Activated CD4-positive, CD25-positive, alpha-beta regulatory T cell (primary cell): ENCODE measurements around the gene HSD17B3.
"Not testable (repeated sequence)": the region's sequence is repeated elsewhere in the genome, so short reads cannot be mapped to it uniquely, and the experiment has no call there.

Experiments used
- DNase-seq, 4 experiments: peaks; one replicate each; lab custom pipeline; 2025; lab: John Stamatoyannopoulos, UW

HSD17B3 gene

GRCh38 chr9:96302021-96302420 lies at the start of gene HSD17B3:
HSD17B3 (minus strand) TSS chr9:96302176; CDS start chr9:96302104, 72 bp downstream.
- no peak for DNase-seq

- no peak for DNase-seq
Measured at GRCh38 chr9:96350866-96351265, 48.9 kb upstream of the HSD17B3 start.

DNA sequence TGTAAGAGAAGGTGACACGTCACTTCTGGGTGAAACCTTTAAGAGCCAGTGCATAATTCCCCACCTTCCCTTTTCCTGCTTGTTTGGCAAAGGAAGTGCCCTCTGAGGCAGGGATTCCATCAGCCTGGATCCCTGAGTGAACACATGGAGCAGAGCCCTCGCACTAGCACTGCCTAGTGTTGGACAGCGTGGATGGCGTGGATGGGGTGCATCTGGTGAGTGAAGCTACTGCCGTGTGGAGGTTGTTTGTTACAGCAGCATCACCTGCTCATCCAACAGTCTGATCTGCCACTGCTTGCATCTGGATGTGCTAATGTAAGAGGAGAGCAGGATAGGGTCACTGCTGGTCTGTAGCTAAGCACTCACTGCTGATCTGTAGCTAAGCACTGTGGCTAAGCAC lies 46.3 kb upstream of the HSD17B3 start:
- no peak for DNase-seq

- DNase-seq = no peak
Measured at GRCh38 chr9:96345551-96345950, 43.6 kb upstream of the HSD17B3 start.

GRCh38 chr9:96344458-96345180 lies 42.6 kb upstream of the HSD17B3 start:
- no peak for DNase-seq

DNA sequence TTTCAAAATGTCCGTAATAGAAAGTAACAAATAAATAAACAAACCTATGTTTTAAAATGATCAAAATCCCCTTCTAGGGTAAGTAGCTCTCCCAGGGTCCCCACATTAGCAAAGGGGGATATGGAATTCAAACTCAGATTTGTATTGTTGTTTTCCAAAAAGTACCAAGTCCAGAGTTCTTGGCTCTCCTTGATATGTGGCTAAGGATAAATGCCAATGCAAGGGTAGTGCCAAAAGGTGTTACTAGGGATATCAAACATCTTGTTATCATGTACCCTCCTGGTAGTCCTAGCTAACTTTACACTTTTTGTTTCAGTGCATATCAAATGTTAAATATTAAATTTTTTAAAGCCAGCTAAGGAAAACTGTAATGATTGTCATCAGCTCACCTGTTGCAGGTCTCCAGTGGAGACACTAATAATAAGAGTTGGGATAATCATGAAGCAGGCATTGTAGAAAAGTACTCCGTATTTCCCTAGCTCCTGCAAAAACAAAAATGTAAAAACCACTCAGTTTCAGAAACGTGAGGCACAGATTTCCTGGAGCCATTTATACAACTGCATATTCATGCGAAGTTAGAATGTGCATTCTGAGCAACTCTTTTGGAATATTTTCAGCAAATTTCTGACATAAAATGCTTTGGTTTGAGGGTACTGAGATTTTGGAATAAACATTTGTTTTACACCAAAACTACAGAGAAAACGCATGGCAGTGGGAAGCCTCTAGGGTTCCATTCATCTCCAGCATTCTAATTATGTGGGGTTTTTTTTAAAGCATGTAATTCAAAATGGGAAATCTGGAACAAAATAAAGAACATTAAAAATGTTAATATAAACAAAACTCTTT lies 41.8 kb upstream of the HSD17B3 start:
- no peak for DNase-seq

- DNase-seq = no peak
Measured at GRCh38 chr9:96342571-96343245, 40.7 kb upstream of the HSD17B3 start.

DNA sequence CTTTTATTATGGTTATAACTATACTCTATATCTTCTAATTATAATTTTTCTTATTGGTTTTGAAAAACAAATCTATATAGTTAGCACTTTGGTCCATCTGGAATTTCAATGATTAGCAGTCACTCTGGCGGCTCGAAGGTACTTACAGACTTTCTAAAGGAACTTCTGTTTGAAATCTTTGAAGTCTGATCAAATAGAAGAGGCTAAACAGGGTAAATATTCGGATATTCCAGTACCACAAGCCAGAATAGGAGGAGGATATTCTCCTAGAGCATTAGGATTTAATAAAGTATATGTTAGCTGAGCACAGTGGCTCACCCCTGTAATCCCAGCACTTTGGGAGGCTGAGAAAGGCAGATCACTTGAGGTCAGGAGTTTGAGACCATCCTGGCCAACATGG lies 38.7 kb upstream of the HSD17B3 start:
- no peak for DNase-seq

DNA sequence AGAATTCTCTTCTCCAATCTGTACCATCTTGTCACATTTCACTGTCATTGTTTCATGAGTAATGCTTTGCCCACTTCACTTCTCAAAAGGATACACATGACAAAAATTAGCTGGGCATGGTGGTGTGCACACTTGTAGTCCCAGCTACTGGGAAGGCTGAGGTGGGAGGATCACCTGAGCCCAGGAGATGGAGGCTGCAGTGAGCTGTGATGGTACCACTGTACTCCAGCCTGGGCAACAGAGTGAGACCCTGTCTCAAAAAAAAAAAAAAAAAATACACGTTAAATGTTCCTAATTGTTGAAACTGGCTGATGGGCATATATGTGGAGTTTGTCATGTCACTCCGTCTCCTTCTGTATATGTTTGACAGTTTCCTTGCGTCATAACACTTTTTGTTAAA lies 36.3 kb upstream of the HSD17B3 start:
- no peak for DNase-seq

DNA sequence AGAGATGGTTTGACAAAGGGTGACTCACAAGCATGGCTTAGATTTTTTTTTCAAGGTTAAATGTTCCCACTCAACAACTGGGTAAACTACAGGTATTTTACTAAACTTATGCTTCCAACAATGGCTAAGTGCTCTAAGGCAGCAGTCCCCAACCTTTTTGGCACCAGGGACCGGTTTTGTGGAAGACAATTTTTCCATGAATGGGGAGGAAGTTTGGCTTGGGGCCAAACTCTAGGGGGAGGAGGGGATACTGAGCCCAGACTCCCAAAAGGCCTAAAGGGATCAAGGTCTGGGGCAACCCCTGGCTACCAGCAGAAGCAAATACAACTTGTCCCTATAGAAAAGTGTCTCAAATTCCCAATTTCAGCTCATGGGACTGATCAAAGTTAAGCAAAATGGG lies 32.0 kb upstream of the HSD17B3 start:
- DNase-seq = no peak

DNA sequence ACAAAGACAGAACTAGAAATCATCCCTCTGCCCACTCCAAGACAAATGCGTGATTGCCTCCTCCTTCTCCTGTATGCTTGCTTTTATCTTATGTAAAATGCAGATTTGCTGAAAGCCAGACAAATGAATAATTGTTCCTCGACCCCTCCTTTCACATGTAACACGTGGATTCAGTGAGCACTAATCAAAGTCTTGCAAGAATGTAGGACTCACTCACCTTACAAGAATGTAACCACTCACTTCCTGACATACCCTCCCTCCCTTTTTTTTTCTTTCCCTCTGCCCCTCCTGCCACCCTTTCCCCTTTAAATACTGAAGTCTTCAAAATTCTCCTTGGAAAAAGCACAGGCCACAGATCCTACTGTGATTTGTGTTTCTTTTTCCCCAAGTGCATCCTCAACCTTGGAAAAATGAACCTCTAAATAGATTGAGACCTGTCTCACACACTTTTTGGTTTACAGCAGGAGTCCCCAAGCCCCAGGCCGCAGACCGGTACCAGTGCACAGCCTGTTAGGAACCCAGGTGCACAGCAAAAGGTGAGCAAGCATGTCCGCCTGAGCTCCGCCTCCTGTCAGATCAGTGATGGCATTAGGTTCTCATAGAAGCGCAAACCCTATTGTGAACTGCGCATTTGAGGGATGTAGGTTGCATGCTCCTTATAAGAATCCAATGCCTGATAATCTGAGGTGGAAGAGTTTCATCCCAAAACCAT lies 29.4 kb upstream of the HSD17B3 start:
- DNase-seq = no peak

GRCh38 chr9:96327694-96328352 lies 25.8 kb upstream of the HSD17B3 start:
- peak in 3 of 4 experiments; percentile 3 to 4 (median 4) for DNase-seq

DNA sequence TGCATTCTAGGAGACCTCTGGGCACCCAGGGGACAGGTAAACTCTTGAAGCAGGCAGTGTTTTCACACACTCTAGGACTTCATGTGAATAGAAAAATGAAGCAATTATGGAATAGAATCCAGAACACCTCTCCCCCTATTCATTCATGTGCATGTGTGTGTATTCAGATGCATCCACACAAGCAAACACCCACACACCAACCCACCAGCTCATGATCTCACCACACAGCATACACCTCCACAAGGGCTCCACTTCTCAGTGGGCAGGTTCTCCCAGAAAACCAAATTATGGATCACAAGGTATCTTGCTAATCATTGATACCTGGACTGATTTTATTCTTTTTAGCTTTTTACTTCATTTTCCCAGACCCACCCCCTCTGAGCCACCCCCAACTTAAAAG lies 21.2 kb upstream of the HSD17B3 start:
- DNase-seq = no peak

DNA sequence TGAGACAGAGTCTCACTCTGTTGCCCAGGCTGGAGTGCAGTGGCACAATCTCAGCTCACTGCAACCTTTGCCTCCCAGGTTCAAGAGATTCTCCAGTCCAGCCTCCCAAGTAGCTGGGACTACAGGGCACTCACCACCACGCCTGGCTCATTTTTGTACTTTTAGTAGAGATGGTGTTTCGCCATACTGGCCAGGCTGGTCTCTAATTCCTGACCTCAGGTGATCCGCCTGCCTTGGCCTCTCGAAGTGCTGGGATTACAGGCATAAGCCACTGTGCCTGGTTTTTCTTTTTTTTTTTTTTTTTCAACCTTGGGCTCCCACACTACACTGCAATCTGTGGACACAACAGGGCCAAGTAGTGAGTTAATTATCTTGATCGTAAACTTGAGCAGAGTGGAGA lies 20.8 kb upstream of the HSD17B3 start:
- DNase-seq = not testable (repeated sequence)

DNA sequence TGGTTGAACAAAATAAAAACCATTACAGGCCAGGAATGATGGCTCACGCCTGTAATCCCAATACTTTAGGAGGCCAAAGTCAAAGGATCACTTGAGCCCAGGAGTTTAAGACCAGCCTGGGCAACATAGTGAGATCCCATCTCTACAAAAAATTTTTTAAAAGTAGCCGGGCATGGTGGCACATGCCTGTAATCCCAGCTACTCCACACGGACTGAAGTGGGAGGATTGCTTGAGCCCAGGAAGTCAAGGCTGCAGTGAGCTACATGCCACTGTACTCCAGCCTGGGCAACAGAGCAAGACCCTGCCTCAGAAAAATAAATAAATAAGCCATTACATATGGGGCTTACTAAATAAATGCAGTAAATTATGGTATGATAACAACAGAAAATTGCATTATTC lies 20.2 kb upstream of the HSD17B3 start:
- DNase-seq = not testable (repeated sequence)

DNA sequence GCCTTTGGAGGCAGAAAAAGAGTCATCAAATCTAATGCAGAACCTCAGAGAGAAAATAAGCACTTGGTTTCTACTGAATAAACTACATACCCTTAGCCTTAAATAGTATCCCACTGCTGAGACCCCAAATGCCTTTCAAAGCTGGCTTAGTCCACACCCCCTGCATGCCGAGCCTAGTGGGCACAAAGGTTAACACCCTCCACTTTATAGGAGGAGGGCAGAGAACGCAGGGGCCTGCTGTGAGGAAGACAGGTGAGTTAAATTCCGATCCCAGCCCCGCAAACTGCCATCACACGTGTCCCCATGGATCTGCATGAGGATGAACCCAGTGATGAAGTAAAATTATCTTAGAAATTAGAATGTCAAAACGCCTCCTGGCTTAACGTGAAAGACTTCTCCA lies 19.5 kb upstream of the HSD17B3 start:
- no peak for DNase-seq

DNA sequence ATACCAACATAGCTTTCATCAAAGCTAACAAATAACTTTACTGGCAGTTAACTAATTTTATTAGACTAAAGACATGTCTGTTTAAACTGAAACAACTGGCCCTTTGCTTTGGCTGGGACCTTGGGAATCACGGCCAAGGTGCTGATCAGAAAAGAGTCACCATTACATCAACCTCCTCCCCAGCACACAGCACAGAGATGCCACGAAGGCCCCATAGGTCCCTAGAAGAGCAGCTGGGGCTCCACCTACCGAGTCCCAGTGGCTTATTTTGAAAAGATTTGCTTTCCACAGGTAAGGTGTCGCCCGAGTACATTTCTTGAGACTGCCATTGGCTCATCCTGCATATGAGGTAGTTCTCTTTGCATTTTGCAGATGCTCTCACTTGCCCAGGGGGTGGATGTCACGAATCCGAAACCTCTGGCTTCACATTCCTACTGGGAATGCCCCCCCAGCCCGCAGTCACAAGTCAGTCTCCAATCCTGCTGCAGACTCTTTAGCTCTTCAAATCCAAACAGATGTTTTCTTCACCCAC lies 18.8 kb upstream of the HSD17B3 start:
- no peak for DNase-seq

GRCh38 chr9:96318921-96319565 lies 17.1 kb upstream of the HSD17B3 start:
- DNase-seq = no peak

GRCh38 chr9:96317335-96317980 lies 15.5 kb upstream of the HSD17B3 start:
- DNase-seq = peak in 1 of 4 experiments; percentile 28

DNA sequence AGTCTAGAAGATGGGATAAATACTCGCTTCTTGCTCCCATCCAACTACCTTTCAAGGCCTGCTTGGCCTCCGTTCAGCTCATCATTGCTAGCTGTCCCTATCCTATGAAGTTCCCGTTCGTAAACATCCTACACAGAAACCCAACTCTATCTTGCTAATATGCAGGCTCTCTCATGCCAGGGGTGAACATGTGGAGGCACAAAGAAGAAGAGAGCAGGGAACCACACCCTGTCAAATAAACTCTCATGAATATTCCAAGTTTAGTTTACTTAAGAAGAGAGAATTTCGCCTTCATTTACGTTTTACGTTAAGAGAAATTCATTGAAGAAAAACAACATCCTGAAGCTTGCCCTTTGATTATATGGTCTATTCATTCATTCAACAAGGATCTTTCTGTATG lies 7.9 kb upstream of the HSD17B3 start:
- no peak for DNase-seq
